Measurements from ENCODE around the gene FAM217A. TPM values are rescaled to one million over a fixed set of nuclear protein-coding genes. Genes with fewer than 3 reads are reported as not detected.

Gene FAM217A
- total and polyA plus RNA-seq, 9 of the 15 experiments (the other 6 are each of a cell fraction or from before 2014, with no cell fraction given): not detected

- TSS peak; percentile 56 for BruUV-seq (replicated peaks)
- intact Hi-C loops (cut with micrococcal nuclease): loop anchor here (2.0 to 10.0 kb wide), 2 partner anchors 114 to 666 kb away; partner anchors contain the start of gene ECI2
- H3K36me3 ChIP-seq (ENCODE audit: control insufficient read depth, insufficient read depth, low read length): peaks cover 30% of the 10 kb centered on the region; the same call in 2 of the 3 replicates
- peak overlapping the region; percentile 80 for H3K4me3 ChIP-seq
- H3K27ac ChIP-seq (ENCODE audit: extremely low read depth, low read depth, low read length): peak overlapping the region; percentile 90
- 2% methylated on average over 12 of the region's 12 CpGs for WGBS (ENCODE audit: insufficient coverage, low coverage, missing lambda C conversion rate)
- peak; percentile 0; the same call in 2 of the 3 replicates for ATAC-seq
- peak overlapping the region; percentile 89 for H2AFZ ChIP-seq (ENCODE audit: low read depth, low read length)
- FAIRE-seq: no peak
- H3K27me3 ChIP-seq (ENCODE audit: control insufficient read depth in 2 of 2, insufficient read depth in 2 of 2, low read length in 2 of 2): no peaks in the 10 kb centered on the region
- peak overlapping the region; percentile 79 for H3K4me2 ChIP-seq (ENCODE audit: insufficient read depth, low read length)
- no peaks in the 10 kb centered on the region for H3K9me3 ChIP-seq (replicated peaks; ENCODE audit: control insufficient read depth, insufficient read depth, low read depth, low read length)
- H3K9ac ChIP-seq (ENCODE audit: insufficient read depth in 1 of 2, low read depth in 2 of 2, low read length in 2 of 2): peak overlapping the region; percentile 94 to 99
- H3K4me1 ChIP-seq (replicated peaks in 1 of 2; ENCODE audit: control insufficient read depth in 2 of 2, insufficient read depth in 2 of 2, low read length in 2 of 2): peaks cover 15 to 27% of the 10 kb centered on the region in 2 experiments
- in situ Hi-C loops (cut with MboI): no loop called here
- peaks cover 92% of the 10 kb centered on the region for H3K79me2 ChIP-seq (ENCODE audit: control insufficient read depth, insufficient read depth, low read length)
- no peak for DNase-seq (ENCODE audit: extremely low read depth in 1 of 4, low spot score in 3 of 4)
- peaks cover 7% of the 10 kb centered on the region for H3K9me1 ChIP-seq (ENCODE audit: control insufficient read depth, insufficient read depth, low read length)
- H4K20me1 ChIP-seq (replicated peaks; ENCODE audit: control insufficient read depth, insufficient read depth, low read length): peaks cover 14% of the 10 kb centered on the region
- ChIA-PET CTCF (ENCODE audit: low intra/inter-chr PET ratio) (no interaction called here), POLR2A (interaction anchor here (0.5 to 4.4 kb wide), 21 partner anchors 8 to 1038 kb away, joined by 3 to 41 read pairs (median 4); no protein-coding TSS in a partner anchor)
- no peak for TF ChIP-seq RNF2 (IDR thresholded peaks at IDR 0.05)
- TF ChIP-seq THRAP3 (IDR thresholded peaks at IDR 0.05; ENCODE audit: borderline replicate concordance): peak; percentile 28; the same call in 1 of the 2 replicates
- no peak for TF ChIP-seq IRF9 (tag; IDR thresholded peaks at IDR 0.05)
- TF ChIP-seq ZFPM2 (CRISPR knock-in tag; IDR thresholded peaks at IDR 0.05): no peak
- TF ChIP-seq STAT5A (IDR thresholded peaks at IDR 0.05; ENCODE audit: borderline replicate concordance, low read length): 0 out of 2 replicates have a peak, but pooled peaks have one; percentile 4
- TF ChIP-seq E2F5 (CRISPR knock-in tag; IDR thresholded peaks at IDR 0.05): 0 out of 2 replicates have a peak, but pooled peaks have one; percentile 34
- no peak for TF ChIP-seq ZBTB49 (CRISPR knock-in tag; IDR thresholded peaks at IDR 0.05; ENCODE audit: borderline replicate concordance)
- TF ChIP-seq NFIC (IDR thresholded peaks at IDR 0.05): peak; percentile 36; the same call in 1 of the 2 replicates
- TF ChIP-seq POLR2B (IDR thresholded peaks at IDR 0.05; ENCODE audit: low read depth, partially characterized antibody): no peak
- peak in 1 of 2 experiments; percentile 81; a peak in 2 of 4 replicates for TF ChIP-seq MLLT1 (IDR thresholded peaks at IDR 0.05)
- TF ChIP-seq GTF2E2 (tag; IDR thresholded peaks at IDR 0.05): peak; percentile 21; the same call in 1 of the 2 replicates
- peak; percentile 31; the same call in 1 of the 2 replicates for TF ChIP-seq SIN3B (IDR thresholded peaks at IDR 0.05; ENCODE audit: low read depth)
- TF ChIP-seq BCLAF1 (IDR thresholded peaks at IDR 0.05; ENCODE audit: borderline replicate concordance in 1 of 2, control insufficient read depth in 1 of 2, low read depth in 2 of 2, low read length in 1 of 2): 0 out of 4 replicates have a peak, but pooled peaks of 1 of the 2 experiments have one; percentile 58
Measured at GRCh38 chr6:4020822-4021132, 58.2 kb downstream of the FAM217A start.
